Loucy (cell line): Measurements from ENCODE around the gene CNNM3.

ENCODE experiments used
- H2AFZ ChIP-seq: fragments of 200-600 bp; sonication (generic); 2 replicates; pipeline ENCODE4 v1.6.0; 2016; ENCODE audit warnings: antibody characterized with exemption, mild to moderate bottlenecking, low read length, moderate library complexity
- H3F3A ChIP-seq: fragments of 200-600 bp; 2 replicates; pipeline ENCODE4 v1.6.0; 2016; ENCODE audit warnings: antibody characterized with exemption, low read depth, mild to moderate bottlenecking
- H3K27me3 ChIP-seq: fragments of 200-600 bp; sonication (generic); 2 replicates; pipeline ENCODE4 v1.6.1; 2014; ENCODE audit warnings: low read length, mild to moderate bottlenecking; ENCODE audit not compliant: insufficient read depth, poor library complexity, severe bottlenecking
- H3K36me3 ChIP-seq: fragments of 200-600 bp; sonication (generic); 2 replicates; pipeline ENCODE4 v1.6.1; 2016; ENCODE audit warnings: low read length; ENCODE audit not compliant: insufficient read depth
- H3K4me1 ChIP-seq: fragments of 200-600 bp; sonication (generic); 2 replicates; pipeline ENCODE4 v1.5.1; 2014; ENCODE audit warnings: low read length, mild to moderate bottlenecking; ENCODE audit not compliant: insufficient read depth, poor library complexity, severe bottlenecking
- H3K4me2 ChIP-seq: fragments of 200-600 bp; sonication (generic); 2 replicates; pipeline ENCODE4 v1.6.0; 2014; ENCODE audit warnings: antibody characterized with exemption, low read length, low read depth, mild to moderate bottlenecking; ENCODE audit not compliant: poor library complexity, severe bottlenecking
- H3K4me3 ChIP-seq: fragments of 200-600 bp; sonication (generic); 2 replicates; pipeline ENCODE4 v1.5.1; 2014; ENCODE audit warnings: low read length, mild to moderate bottlenecking, mixed read lengths; ENCODE audit not compliant: poor library complexity, severe bottlenecking
- H3K79me2 ChIP-seq: fragments of 200-600 bp; sonication (generic); 2 replicates; pipeline ENCODE4 v1.6.1; 2014; ENCODE audit warnings: low read length; ENCODE audit not compliant: insufficient read depth
- H3K9ac ChIP-seq: fragments of 200-600 bp; sonication (generic); 2 replicates; pipeline ENCODE4 v1.6.0; 2014; ENCODE audit warnings: mild to moderate bottlenecking, low read depth, low read length, moderate library complexity; ENCODE audit not compliant: poor library complexity, severe bottlenecking
- H3K9me2 ChIP-seq: fragments of 200-600 bp; sonication (generic); replicated peaks from 2 replicates; pipeline ENCODE4 v1.6.1; 2016; ENCODE audit warnings: low read depth, low read length, mixed read lengths
- H3K9me3 ChIP-seq: fragments of 200-600 bp; sonication (generic); 2 replicates; pipeline ENCODE4 v1.6.1; 2014; ENCODE audit warnings: mild to moderate bottlenecking, antibody characterized with exemption, low read length, low read depth; ENCODE audit not compliant: insufficient read depth
- H4K20me1 ChIP-seq: fragments of 200-600 bp; sonication (generic); 2 replicates; pipeline ENCODE4 v1.6.0; 2014; ENCODE audit warnings: antibody characterized with exemption, low read length, mild to moderate bottlenecking; ENCODE audit not compliant: insufficient read depth, poor library complexity, severe bottlenecking
- CTCF ChIP-seq: fragments of 200-600 bp; sonication (generic); conservative IDR thresholded peaks from 2 replicates; pipeline ENCODE4 v1.5.1; 2014; ENCODE audit warnings: mild to moderate bottlenecking, antibody characterized with exemption, low read length
- EZH2phosphoT487 ChIP-seq: fragments of 200-600 bp; IDR thresholded peaks from 2 replicates; pipeline ENCODE4 v1.6.1; 2018; ENCODE audit warnings: antibody characterized with exemption, mild to moderate bottlenecking, moderate library complexity, borderline replicate concordance

Gene CNNM3

DNA sequence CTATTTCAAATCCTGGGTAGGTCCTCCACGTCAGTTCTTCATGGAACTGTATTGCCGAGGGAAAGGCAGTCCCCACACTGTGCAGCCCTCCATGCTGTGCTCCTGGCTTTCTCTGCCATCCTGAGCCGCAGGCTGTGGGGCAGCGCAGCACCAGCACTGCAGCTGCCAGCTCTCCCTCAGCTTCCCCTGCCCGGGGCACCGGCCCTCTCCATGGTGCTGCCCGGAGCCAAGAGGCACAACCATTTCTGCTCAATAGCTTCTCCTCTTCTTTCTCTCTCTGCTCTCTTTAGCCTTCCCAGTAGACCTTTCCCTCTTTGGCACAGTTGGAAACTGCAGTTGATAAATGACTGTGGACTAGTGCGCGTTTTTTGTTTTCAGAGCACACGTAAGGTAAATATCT, 15.6 kb downstream of the CNNM3 start:
- no peaks in the 10 kb centered on the region for H3K79me2 ChIP-seq
- H3K36me3 ChIP-seq, result peaks cover 74% of the 10 kb centered on the region
- no peak overlapping the region for H3K4me3 ChIP-seq
- no peak overlapping the region for H3K4me2 ChIP-seq
- H4K20me1 ChIP-seq, result no peaks in the 10 kb centered on the region
- no peaks in the 10 kb centered on the region for H3K4me1 ChIP-seq
- no peaks in the 10 kb centered on the region for H3K27me3 ChIP-seq
- H3F3A ChIP-seq, result no peaks in the 10 kb centered on the region
- TF ChIP-seq EZH2phosphoT487 (no peak), CTCF (no peak)
- no peak overlapping the region for H3K9ac ChIP-seq
- H3K9me2 ChIP-seq, result no peaks in the 10 kb centered on the region
- H3K9me3 ChIP-seq, result no peaks in the 10 kb centered on the region
- H2AFZ ChIP-seq, result no peak overlapping the region

GRCh38 chr2:96832408-96832753, 16.3 kb downstream of the CNNM3 start:
- Histone ChIP-seq H3K4me1 (no peaks in the 10 kb centered on the region), H3K9me2 (no peaks in the 10 kb centered on the region), H3K27me3 (no peaks in the 10 kb centered on the region), H2AFZ (no peak overlapping the region), H3F3A (no peaks in the 10 kb centered on the region), H3K9ac (no peak overlapping the region), H3K79me2 (no peaks in the 10 kb centered on the region), H3K9me3 (no peaks in the 10 kb centered on the region), H3K36me3 (peaks cover 69% of the 10 kb centered on the region), H4K20me1 (no peaks in the 10 kb centered on the region), H3K4me3 (no peak overlapping the region), H3K4me2 (no peak overlapping the region)
- TF ChIP-seq CTCF (no peak), EZH2phosphoT487 (no peak)

- H3K9ac ChIP-seq, result no peak overlapping the region
- H2AFZ ChIP-seq, result no peak overlapping the region
- H3K9me3 ChIP-seq, result no peaks in the 10 kb centered on the region
- H3F3A ChIP-seq, result no peaks in the 10 kb centered on the region
- peaks cover 64% of the 10 kb centered on the region; the same call in 1 of the 2 replicates for H3K36me3 ChIP-seq
- TF ChIP-seq EZH2phosphoT487, result no peak
- no peaks in the 10 kb centered on the region for H4K20me1 ChIP-seq
- no peaks in the 10 kb centered on the region for H3K9me2 ChIP-seq
- no peak overlapping the region for H3K4me3 ChIP-seq
- H3K4me1 ChIP-seq, result no peaks in the 10 kb centered on the region
- no peaks in the 10 kb centered on the region for H3K27me3 ChIP-seq
- no peaks in the 10 kb centered on the region for H3K79me2 ChIP-seq
- no peak overlapping the region for H3K4me2 ChIP-seq
Measured at GRCh38 chr2:96832754-96833507, 16.9 kb downstream of the CNNM3 start.

DNA sequence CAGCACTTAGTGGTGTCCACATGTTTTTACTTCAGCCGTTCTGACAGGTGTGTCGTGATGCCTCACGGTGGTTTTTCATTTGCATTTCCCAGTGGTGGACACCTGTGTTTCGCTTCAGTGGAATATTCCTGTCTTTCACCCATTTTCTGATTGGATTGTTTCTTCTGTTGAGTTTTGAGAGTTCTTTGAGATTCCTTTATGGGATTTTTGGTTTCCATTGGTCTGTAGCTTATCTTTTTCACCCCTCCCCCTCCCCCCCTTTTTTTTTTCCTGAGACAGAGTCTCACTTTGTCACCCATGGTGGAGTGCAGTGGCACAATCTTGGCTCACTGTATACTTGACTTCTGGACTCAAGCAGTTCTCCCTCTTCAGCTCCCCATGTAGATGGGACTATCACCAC, 19.8 kb downstream of the CNNM3 start:
- Histone ChIP-seq H4K20me1 (no peaks in the 10 kb centered on the region), H3K36me3 (peaks cover 37% of the 10 kb centered on the region; the same call in 1 of the 2 replicates)
- TF ChIP-seq EZH2phosphoT487 (no peak), CTCF (no peak)

More for the DNA sequence above, 19.8 kb downstream of the CNNM3 start:
- H3K4me1 ChIP-seq, result no peaks in the 10 kb centered on the region
- no peaks in the 10 kb centered on the region for H3F3A ChIP-seq
- no peaks in the 10 kb centered on the region for H3K9me2 ChIP-seq
- H3K9ac ChIP-seq, result no peak overlapping the region
- no peak overlapping the region for H3K4me2 ChIP-seq
- H3K79me2 ChIP-seq, result no peaks in the 10 kb centered on the region
- H3K9me3 ChIP-seq, result no peaks in the 10 kb centered on the region
- H3K27me3 ChIP-seq, result no peaks in the 10 kb centered on the region
- no peak overlapping the region for H2AFZ ChIP-seq
- H3K4me3 ChIP-seq, result no peak overlapping the region
